DMS79 treated with DMSO at 0.1 percent for 48 hours (cell line): Measurements from ENCODE around the gene ARL13A.
"Not testable (repeated sequence)": the region's sequence is repeated elsewhere in the genome, so short reads cannot be mapped to it uniquely, and the experiment has no call there.

Source experiments
- DNase-seq: peaks from one replicate; lab custom pipeline; 2025; lab: John Stamatoyannopoulos, UW

ARL13A gene

DNA sequence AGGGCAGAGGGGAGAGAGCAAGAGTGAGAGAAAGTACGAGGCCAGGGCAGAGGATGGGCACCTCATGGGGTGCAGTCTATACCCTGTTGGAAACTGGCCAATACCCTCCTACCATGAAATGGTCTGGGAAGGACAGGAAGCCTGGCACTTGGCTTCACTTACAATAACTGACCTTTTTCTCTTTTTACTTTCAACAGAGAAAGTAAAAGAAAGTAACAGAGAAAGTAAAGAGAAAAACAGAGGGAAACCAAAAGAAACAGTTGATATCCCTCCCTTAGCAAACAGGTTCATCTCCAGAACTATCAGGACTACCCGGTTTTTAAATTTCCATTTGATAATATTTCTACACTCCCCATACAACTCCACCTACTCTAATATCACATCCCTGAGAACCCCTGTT is 20.6 kb downstream of the ARL13A start:
- DNase-seq: no peak

DNA sequence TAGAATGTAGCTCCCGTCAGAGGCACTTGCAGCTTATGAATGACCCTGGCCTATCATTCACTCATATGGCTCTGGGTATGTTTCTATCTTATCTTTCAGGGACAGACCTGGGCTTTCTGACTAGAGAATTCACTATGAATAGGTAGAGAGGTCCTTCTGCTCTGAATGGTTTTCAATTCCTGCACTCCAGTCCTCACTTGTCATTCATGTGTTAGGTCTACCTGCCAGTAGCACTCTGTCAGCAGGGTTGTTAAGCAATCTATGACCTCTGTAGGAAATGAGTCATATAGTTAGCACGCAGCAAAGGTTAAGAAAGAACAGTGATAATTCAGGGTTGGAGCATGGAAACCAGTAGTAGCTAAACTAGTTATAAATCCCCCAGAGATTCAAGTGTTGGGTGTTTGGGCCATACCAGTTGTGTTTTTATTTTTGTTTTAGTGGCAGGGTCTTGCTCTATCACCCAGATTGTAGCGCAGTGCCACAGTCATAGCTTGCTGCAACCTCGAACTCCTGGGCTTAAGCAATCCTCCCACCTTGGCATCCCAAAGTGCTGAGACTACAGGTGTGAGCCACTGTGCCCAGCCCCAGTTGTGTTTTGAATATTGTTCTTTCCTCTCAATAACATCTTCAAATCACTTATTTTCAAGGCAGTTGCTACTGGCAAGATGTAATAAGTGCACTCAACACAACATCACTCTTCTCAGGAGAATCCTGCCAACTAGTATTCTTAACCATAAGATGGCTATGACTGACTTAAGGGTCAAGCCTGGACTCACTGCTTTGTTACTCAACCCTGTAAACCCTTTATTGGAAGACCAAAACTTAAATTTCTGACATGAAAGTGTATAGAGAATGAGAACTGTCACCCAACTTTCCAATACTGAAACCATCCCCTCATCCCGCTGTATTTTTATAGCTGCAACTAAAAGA is 25.1 kb downstream of the ARL13A start:
- no peak for DNase-seq

DNA sequence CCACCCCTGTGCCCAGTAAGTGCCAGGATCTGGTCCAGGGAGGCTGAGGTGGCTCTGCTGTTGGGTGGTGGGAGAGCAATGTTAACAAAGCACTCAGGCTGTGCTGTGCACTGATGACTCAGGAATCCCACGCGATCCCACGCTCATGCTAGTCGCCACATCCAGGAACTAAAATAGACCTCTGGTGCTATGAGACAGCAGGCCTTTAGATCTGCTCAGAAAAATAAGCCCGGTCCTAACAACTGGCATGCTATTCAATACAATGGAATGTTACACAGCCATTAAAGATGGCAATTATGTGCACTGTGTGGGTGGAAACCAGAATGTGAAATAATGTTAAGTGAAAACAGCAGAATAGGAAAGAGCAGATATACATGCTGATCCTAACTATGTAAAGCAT is 26.0 kb downstream of the ARL13A start:
- no peak for DNase-seq

DNA sequence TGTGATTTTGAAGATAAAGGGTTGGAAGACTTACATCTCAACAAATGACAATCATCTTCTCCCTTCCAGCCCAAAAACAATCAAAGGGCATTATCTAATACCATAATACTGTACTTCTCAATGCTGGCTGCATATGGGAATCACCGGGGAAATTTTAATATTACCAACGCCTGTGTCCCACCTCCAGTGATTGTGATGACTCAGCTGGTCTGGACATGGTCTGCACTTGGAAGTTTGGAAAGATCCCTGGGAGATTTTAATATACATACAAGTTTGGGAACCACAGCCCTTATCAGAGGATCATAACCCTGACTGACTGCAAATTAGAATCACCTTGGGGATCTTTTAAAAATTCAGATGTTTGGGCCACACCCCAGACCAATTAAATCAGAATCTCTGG is 29.9 kb downstream of the ARL13A start:
- no peak for DNase-seq

DNA sequence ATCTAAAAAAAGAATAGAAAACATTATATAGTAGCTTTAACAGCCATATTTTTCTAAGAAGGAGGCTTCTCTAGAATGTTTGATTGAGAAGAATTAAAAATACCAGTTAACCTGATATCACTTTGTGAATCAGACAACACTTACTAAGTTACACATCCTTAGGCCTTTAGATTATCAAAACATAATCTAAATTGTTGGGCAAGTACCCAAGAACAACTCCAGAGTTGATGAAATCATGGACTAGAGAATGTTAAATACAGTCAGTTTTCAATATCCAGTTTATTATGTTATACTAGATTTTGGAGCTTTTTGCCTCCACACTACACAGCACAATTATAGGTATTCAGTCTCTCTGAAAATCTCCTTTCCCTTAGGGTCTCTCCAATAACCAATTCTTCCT is 39.6 kb downstream of the ARL13A start:
- DNase-seq: no peak

DNA sequence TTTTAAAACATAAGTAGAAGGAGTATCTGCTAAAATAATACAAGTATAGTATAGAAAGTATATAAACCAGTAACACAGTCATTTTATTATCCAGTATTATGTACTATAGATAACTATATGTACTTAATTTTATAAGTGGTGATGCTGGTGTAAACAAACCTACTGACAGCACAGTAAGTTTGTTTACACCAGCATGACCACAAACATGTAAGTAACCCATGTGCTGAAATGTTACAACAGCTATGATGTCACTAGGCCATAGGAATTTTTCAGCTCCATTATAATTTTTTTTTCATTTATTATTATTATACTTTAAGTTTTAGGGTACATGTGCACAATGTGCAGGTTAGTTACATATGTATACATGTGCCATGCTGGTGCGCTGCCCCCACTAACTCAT is 42.5 kb downstream of the ARL13A start:
- DNase-seq: not testable (repeated sequence)

DNA sequence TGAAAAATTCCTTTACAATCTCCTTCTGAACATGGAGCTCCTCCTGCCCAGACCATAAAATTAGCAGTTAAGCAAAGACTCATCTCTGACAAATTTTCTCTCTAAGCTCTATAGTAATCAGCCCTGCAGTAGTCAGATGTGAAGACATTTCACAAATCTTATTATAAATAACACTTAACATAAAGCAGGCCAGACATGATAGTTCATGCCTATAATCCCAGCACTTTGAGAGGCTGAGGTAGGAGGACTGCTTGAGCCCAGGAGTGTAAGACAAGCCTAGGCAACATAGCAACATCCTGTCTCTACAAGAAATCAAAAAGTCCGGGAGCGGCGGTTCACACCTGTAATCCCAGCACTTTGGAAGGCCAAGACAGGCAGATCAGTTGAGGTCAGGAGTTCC is 52.5 kb downstream of the ARL13A start:
- DNase-seq: no peak

DNA sequence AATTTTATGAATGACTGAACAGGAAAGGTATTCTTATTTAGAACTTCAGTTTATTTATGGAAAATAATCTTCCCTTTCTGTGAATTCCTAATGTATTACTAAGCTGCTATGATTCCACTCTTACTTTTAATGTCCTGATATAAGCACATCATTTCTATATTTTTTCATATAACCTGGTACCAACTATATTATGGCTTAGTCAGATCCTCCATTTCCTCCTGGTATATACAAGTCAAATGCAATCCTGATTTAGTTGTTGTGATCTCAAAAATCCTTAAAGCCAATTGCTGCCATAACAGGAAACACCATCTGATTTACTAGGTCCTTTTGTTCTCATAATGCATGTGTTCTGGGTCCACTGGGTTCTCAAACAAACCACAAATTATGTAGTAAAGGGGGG is 55.6 kb downstream of the ARL13A start:
- no peak for DNase-seq

DNA sequence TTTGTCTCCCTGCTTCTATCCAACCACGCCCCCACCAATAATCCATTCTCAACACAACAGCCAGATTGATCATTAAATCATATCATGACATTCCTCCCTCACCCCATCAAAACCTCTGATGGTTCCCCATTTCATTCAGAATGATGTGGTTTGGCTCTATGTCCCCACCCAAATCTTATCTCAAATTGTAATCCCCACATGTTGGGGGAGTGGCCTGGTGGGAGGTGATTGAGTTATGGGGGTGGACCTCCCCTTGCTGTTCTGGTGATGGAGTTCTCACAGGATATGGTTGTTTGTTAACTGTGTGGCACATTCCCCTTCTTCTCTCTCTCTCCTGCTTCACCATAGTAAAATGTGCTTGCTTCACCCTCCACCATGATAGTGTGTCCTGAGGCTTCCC is 59.1 kb downstream of the ARL13A start:
- DNase-seq: no peak

DNA sequence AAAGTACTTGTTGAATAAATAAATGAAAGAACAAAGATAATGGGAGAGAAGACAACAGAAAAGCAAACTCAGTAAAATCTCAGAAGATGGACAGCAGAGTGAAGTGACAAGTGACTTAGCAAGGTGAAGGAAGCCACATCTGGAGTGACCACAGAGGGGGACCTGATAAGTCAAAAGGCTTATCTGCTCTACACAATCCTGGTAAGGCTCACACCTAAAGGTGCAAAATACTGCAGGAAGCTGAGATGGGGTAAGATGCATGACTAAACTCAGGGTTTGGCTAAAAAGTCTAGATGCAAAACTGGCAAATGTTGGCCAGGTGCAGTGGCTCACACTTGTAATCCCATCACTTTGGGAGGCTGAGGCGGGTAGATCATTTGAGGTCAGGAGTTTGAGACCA is 60.2 kb downstream of the ARL13A start:
- no peak for DNase-seq

DNA sequence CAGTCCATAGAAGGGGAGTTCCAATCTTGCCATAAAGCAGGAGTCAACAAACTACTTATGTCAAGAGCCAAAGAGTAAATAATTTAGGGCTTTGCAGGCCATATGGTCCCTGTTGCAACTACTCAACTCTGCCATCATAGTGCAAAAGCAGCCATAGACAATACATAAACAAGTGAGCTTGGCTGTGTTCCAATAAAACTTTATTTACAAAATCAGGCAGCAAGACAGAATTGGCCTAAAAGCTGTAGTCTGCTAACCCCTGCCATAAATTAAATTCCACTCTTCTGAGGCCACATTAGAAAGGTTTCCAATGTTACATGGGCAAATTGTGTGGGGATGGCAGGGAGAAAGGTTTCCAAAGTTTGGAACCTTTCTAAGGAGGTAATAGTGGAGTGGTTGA is 67.7 kb downstream of the ARL13A start:
- no peak for DNase-seq

DNA sequence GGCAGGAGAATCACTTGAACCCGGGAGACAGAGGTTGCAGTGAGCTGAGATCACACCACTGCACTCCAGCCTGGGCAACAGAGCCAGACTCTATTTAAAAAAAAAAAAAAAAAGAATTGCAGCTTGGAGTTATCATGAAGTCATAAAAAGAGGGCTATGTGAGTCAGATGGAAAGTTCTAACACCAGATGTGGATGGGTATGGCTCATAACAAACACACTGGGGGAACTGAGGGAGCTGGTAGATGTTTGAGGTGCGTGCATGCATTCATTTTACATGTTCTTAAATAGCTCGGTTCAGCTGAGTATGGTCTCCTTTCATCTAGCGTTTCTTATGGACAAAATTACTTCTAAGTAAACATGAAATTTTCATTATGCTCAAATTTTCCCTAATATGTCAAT is 70.7 kb downstream of the ARL13A start:
- DNase-seq: no peak
